ENCODE data around the gene CREB3L1.
"Not testable (repeated sequence)": the region's sequence is repeated elsewhere in the genome, so short reads cannot be mapped to it uniquely, and the experiment has no call there.

CREB3L1 gene

GRCh38 chr11:46249938-46250744 lies 27.3 kb upstream of the CREB3L1 start:
- H3K27ac ChIP-seq (ENCODE audit: low read depth, low read length): no peak overlapping the region
- no peaks in the 10 kb centered on the region for H3K9me3 ChIP-seq (ENCODE audit: control insufficient read depth, insufficient read depth, low read depth, low read length)
- H3K4me1 ChIP-seq (ENCODE audit: control insufficient read depth, insufficient read depth, low read length): peaks cover 27% of the 10 kb centered on the region
- no peaks in the 10 kb centered on the region for H3K27me3 ChIP-seq (ENCODE audit: control insufficient read depth, insufficient read depth, low read length)
- H3K4me3 ChIP-seq (ENCODE audit: low read depth, low read length): no peak overlapping the region
- no peaks in the 10 kb centered on the region for H3K36me3 ChIP-seq (ENCODE audit: control insufficient read depth, insufficient read depth, low read length)
- no peak overlapping the region for H3K9ac ChIP-seq (ENCODE audit: low read length)

GRCh38 chr11:46250745-46251052 lies 26.8 kb upstream of the CREB3L1 start:
- Histone ChIP-seq H3K36me3 (ENCODE audit: control insufficient read depth, insufficient read depth, low read length) (no peaks in the 10 kb centered on the region), H3K9ac (ENCODE audit: low read length) (no peak overlapping the region), H3K27ac (ENCODE audit: low read depth, low read length) (no peak overlapping the region), H3K4me3 (ENCODE audit: low read depth, low read length) (no peak overlapping the region), H3K9me3 (ENCODE audit: control insufficient read depth, insufficient read depth, low read depth, low read length) (no peaks in the 10 kb centered on the region), H3K4me1 (ENCODE audit: control insufficient read depth, insufficient read depth, low read length) (peaks cover 27% of the 10 kb centered on the region), H3K27me3 (ENCODE audit: control insufficient read depth, insufficient read depth, low read length) (no peaks in the 10 kb centered on the region)

GRCh38 chr11:46251954-46252353 lies 25.5 kb upstream of the CREB3L1 start:
- H3K9me3 ChIP-seq (ENCODE audit: control insufficient read depth, insufficient read depth, low read depth, low read length): no peaks in the 10 kb centered on the region
- H3K9ac ChIP-seq (ENCODE audit: low read length): no peak overlapping the region
- H3K27me3 ChIP-seq (ENCODE audit: control insufficient read depth, insufficient read depth, low read length): no peaks in the 10 kb centered on the region
- no peaks in the 10 kb centered on the region for H3K36me3 ChIP-seq (ENCODE audit: control insufficient read depth, insufficient read depth, low read length)
- no peak overlapping the region for H3K27ac ChIP-seq (ENCODE audit: low read depth, low read length)
- H3K4me1 ChIP-seq (ENCODE audit: control insufficient read depth, insufficient read depth, low read length): peaks cover 27% of the 10 kb centered on the region
- H3K4me3 ChIP-seq (ENCODE audit: low read depth, low read length): no peak overlapping the region

- no peak overlapping the region for H3K27ac ChIP-seq (ENCODE audit: low read depth, low read length)
- H3K27me3 ChIP-seq (ENCODE audit: control insufficient read depth, insufficient read depth, low read length): no peaks in the 10 kb centered on the region
- no peaks in the 10 kb centered on the region for H3K36me3 ChIP-seq (ENCODE audit: control insufficient read depth, insufficient read depth, low read length)
- H3K4me1 ChIP-seq (ENCODE audit: control insufficient read depth, insufficient read depth, low read length): peaks cover 27% of the 10 kb centered on the region
- no peak overlapping the region for H3K4me3 ChIP-seq (ENCODE audit: low read depth, low read length)
- H3K9me3 ChIP-seq (ENCODE audit: control insufficient read depth, insufficient read depth, low read depth, low read length): no peaks in the 10 kb centered on the region
- H3K9ac ChIP-seq (ENCODE audit: low read length): no peak overlapping the region
Measured at GRCh38 chr11:46252373-46252914, 25.0 kb upstream of the CREB3L1 start.

DNA sequence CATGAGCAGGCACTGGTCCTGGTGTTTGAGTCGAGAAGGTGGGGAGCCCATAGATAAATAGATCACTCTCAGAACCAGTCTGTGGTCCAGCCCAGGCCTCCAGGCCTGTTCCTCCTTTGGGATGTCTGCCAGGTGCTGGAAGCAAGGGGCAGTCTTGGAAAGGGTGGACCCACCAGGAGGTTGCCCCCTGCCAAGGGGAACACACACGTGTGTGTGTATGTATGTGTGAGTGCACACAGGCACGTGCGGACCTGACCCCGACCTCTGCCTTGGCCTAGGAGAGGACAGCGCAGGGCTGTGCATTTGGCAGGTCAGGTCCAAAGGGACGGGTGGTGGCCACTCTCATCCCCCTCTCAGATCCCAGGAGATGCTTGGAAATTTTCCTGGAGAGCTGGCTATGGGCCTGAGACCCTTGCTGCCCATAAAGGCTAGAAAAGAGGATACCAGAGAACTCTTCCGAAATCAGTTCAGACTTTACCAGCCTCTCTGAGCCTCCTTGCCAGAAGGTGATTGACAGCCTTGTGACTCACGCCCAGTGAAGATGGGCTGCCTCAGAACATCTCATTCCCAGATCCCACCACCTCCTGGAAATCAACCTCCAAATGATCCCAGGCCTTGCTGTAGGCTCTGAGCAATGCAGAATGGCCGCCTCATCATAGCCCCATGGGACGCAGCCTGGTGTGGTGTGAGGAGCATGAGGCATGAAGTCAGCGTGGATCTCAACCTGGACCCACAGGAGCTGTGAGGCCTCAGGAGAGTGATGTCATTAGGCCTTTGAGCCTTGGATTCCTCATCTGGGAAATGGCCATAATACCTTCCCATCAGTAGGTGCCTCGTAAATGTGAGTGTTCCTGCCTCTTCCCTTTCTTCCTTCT lies 24.0 kb upstream of the CREB3L1 start:
- Histone ChIP-seq H3K9me3 (ENCODE audit: control insufficient read depth, insufficient read depth, low read depth, low read length) (no peaks in the 10 kb centered on the region), H3K36me3 (ENCODE audit: control insufficient read depth, insufficient read depth, low read length) (no peaks in the 10 kb centered on the region), H3K4me3 (ENCODE audit: low read depth, low read length) (no peak overlapping the region), H3K27ac (ENCODE audit: low read depth, low read length) (no peak overlapping the region), H3K9ac (ENCODE audit: low read length) (no peak overlapping the region), H3K27me3 (ENCODE audit: control insufficient read depth, insufficient read depth, low read length) (no peaks in the 10 kb centered on the region), H3K4me1 (ENCODE audit: control insufficient read depth, insufficient read depth, low read length) (peaks cover 19% of the 10 kb centered on the region)

- no peaks in the 10 kb centered on the region for H3K36me3 ChIP-seq (ENCODE audit: control insufficient read depth, insufficient read depth, low read length)
- no peak overlapping the region for H3K27ac ChIP-seq (ENCODE audit: low read depth, low read length)
- H3K4me1 ChIP-seq (ENCODE audit: control insufficient read depth, insufficient read depth, low read length): peaks cover 14% of the 10 kb centered on the region
- no peak overlapping the region for H3K4me3 ChIP-seq (ENCODE audit: low read depth, low read length)
- H3K9ac ChIP-seq (ENCODE audit: low read length): no peak overlapping the region
- H3K27me3 ChIP-seq (ENCODE audit: control insufficient read depth, insufficient read depth, low read length): no peaks in the 10 kb centered on the region
- H3K9me3 ChIP-seq (ENCODE audit: control insufficient read depth, insufficient read depth, low read depth, low read length): no peaks in the 10 kb centered on the region
Measured at GRCh38 chr11:46254133-46254491, 23.4 kb upstream of the CREB3L1 start.

GRCh38 chr11:46256540-46257001 lies 20.9 kb upstream of the CREB3L1 start:
- Histone ChIP-seq H3K27me3 (ENCODE audit: control insufficient read depth, insufficient read depth, low read length) (no peaks in the 10 kb centered on the region), H3K4me3 (ENCODE audit: low read depth, low read length) (no peak overlapping the region), H3K9ac (ENCODE audit: low read length) (no peak overlapping the region), H3K9me3 (ENCODE audit: control insufficient read depth, insufficient read depth, low read depth, low read length) (no peaks in the 10 kb centered on the region), H3K36me3 (ENCODE audit: control insufficient read depth, insufficient read depth, low read length) (no peaks in the 10 kb centered on the region), H3K27ac (ENCODE audit: low read depth, low read length) (no peak overlapping the region), H3K4me1 (ENCODE audit: control insufficient read depth, insufficient read depth, low read length) (peaks cover 7% of the 10 kb centered on the region)

GRCh38 chr11:46259347-46259746 lies 18.1 kb upstream of the CREB3L1 start:
- H3K4me1 ChIP-seq (ENCODE audit: control insufficient read depth, insufficient read depth, low read length); H3K9ac ChIP-seq (ENCODE audit: low read length); H3K27me3 ChIP-seq (ENCODE audit: control insufficient read depth, insufficient read depth, low read length); H3K9me3 ChIP-seq (ENCODE audit: control insufficient read depth, insufficient read depth, low read depth, low read length); H3K27ac ChIP-seq (ENCODE audit: low read depth, low read length); H3K4me3 ChIP-seq (ENCODE audit: low read depth, low read length); H3K36me3 ChIP-seq (ENCODE audit: control insufficient read depth, insufficient read depth, low read length): not testable (repeated sequence)

GRCh38 chr11:46259971-46260560 lies 17.4 kb upstream of the CREB3L1 start:
- Histone ChIP-seq H3K27ac (ENCODE audit: low read depth, low read length) (no peak overlapping the region), H3K36me3 (ENCODE audit: control insufficient read depth, insufficient read depth, low read length) (no peaks in the 10 kb centered on the region), H3K9ac (ENCODE audit: low read length) (no peak overlapping the region), H3K27me3 (ENCODE audit: control insufficient read depth, insufficient read depth, low read length) (no peaks in the 10 kb centered on the region), H3K9me3 (ENCODE audit: control insufficient read depth, insufficient read depth, low read depth, low read length) (no peaks in the 10 kb centered on the region), H3K4me3 (ENCODE audit: low read depth, low read length) (no peak overlapping the region), H3K4me1 (ENCODE audit: control insufficient read depth, insufficient read depth, low read length) (no peaks in the 10 kb centered on the region; the same call in 1 of the 2 replicates)

- Histone ChIP-seq H3K9ac (ENCODE audit: low read length) (no peak overlapping the region), H3K36me3 (ENCODE audit: control insufficient read depth, insufficient read depth, low read length) (no peaks in the 10 kb centered on the region), H3K27ac (ENCODE audit: low read depth, low read length) (no peak overlapping the region), H3K9me3 (ENCODE audit: control insufficient read depth, insufficient read depth, low read depth, low read length) (no peaks in the 10 kb centered on the region), H3K4me3 (ENCODE audit: low read depth, low read length) (no peak overlapping the region), H3K27me3 (ENCODE audit: control insufficient read depth, insufficient read depth, low read length) (no peaks in the 10 kb centered on the region), H3K4me1 (ENCODE audit: control insufficient read depth, insufficient read depth, low read length) (no peaks in the 10 kb centered on the region; the same call in 1 of the 2 replicates)
Measured at GRCh38 chr11:46263120-46263519, 14.3 kb upstream of the CREB3L1 start.

- no peak overlapping the region for H3K9ac ChIP-seq (ENCODE audit: low read length)
- no peaks in the 10 kb centered on the region for H3K27me3 ChIP-seq (ENCODE audit: control insufficient read depth, insufficient read depth, low read length)
- H3K9me3 ChIP-seq (ENCODE audit: control insufficient read depth, insufficient read depth, low read depth, low read length): no peaks in the 10 kb centered on the region
- no peaks in the 10 kb centered on the region for H3K36me3 ChIP-seq (ENCODE audit: control insufficient read depth, insufficient read depth, low read length)
- no peaks in the 10 kb centered on the region; the same call in 1 of the 2 replicates for H3K4me1 ChIP-seq (ENCODE audit: control insufficient read depth, insufficient read depth, low read length)
- H3K4me3 ChIP-seq (ENCODE audit: low read depth, low read length): no peak overlapping the region
- H3K27ac ChIP-seq (ENCODE audit: low read depth, low read length): no peak overlapping the region
Measured at GRCh38 chr11:46264030-46264429, 13.4 kb upstream of the CREB3L1 start.

All from HUES6 (cell line).